Measurements from ENCODE around the gene ACSM2A.
"Not testable (repeated sequence)": the region's sequence is repeated elsewhere in the genome, so short reads cannot be mapped to it uniquely, and the experiment has no call there.

The ACSM2A gene

DNA sequence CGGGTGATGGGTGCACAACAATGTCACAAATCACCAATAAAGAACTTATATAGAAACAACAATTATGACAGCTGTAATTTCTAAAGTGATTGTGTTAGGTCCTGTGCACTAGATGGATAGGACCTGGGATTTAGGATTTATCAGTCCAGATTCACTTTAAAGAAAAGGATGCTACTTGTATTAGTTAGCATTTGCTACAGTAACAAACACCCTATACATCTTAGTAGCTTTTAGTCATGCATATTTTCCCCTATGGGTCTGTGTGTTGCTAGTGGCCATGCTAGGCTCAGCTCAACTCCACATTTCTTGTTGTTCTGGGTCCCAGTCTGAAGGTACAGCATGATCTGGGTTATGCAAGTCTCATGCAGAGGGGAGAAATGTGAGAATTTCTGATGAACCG is 7.9 kb downstream of the ACSM2A start:
- DNase-seq (ENCODE audit: low spot score), result not testable (repeated sequence)

DNA sequence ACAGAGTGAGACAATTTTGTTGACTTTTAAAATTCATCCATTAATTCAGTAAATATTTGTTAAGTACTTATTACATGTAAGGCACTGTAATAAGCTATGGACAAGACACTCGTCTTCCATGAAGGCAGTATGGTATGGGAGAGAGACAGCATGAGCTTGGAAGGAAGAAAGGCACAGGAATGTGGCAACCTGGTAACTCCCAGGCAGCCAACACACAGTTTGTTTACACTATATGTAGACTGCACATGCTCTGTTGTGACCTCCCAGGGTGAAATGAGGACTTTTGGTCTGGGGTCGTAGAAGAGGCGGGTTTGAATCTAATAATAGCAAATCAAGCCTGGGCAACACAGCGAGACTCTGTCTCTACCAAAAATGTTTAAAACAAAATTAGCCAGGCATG is 9.0 kb downstream of the ACSM2A start:
- not testable (repeated sequence) for DNase-seq (ENCODE audit: low spot score)

DNA sequence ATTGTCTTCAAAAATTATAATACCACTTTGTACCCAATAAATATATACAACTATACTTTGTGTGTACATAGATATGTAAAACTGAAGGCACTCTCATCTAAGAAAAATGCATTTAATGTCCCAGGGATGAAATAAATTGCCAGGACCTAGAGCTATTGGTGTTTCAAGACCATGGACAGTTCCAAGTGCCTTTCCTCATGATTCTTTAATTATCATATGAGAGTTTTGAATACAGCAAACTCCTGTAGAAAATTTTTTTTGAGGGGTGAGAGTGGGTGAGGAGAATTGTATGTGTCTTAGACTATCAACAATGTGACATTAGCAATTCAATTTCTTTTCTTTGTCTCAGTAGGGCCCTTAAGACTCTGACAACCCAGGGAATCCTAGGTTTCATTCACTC is 17.6 kb downstream of the ACSM2A start:
- DNase-seq (ENCODE audit: low spot score), result not testable (repeated sequence)

DNA sequence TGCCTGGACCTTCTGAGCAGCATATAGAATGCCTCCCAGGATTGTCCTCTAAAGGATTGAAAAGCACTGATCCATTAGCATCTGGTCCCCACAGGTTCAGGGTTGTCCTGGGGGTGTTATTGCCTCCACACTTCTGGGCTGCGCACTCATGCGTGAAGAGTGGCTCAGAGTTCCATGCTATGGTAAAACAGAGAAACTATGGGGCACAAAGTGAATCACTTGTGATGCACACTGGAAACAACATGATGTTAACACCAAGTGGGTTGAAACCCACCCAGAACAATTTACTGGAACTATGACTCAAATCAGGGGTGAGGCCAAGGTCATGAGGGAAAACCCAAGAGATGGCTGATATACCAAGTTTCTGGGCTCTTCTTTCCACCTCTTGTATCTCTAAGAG is 18.6 kb downstream of the ACSM2A start:
- DNase-seq (ENCODE audit: low spot score), result not testable (repeated sequence)

DNA sequence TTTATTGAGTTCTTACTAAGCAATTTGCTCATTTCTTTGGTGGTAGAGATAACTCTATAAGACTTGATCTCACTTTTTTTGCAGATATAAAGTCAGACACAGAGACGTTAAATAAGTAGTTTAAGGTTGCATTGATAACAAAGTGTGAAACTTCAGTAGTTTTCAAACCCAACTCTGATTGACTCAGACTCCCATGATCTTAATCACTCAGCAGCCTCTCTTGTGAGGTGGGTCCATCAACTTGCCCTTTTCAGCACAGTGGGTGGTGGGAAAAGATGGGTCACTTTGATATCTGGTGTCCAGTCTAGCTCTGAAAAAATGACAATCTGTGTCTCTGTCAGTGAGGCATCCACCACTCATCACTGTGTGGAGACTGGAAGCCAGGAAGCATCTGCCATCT is 19.4 kb downstream of the ACSM2A start:
- DNase-seq (ENCODE audit: low spot score), result not testable (repeated sequence)

DNA sequence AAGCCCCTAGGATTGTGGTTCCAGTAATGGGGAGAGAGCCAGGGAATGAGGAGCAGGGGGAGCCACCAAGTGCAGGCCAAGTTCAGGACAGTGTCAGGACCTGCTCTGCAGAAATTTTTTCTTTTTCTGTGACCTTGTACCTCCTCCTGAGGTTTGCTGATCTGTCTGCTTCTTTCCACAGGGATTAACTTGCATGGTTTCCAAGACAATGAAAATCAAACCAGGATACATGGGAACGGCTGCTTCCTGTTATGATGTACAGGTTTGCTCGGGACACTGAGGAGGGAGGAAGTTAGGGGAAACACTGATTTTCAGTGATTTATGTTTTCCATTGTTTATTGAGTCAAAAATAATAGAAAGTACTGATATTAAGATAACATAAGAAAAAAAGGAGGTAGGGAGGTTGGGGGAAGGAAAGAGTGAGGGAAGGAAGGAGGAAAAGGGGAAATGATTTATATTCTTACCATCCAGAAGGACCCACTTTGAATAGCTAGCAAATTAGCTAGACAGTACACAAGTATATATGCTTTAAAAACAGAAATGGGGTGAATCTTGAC is 25.9 kb downstream of the ACSM2A start:
- DNase-seq (ENCODE audit: low spot score), result not testable (repeated sequence)

DNA sequence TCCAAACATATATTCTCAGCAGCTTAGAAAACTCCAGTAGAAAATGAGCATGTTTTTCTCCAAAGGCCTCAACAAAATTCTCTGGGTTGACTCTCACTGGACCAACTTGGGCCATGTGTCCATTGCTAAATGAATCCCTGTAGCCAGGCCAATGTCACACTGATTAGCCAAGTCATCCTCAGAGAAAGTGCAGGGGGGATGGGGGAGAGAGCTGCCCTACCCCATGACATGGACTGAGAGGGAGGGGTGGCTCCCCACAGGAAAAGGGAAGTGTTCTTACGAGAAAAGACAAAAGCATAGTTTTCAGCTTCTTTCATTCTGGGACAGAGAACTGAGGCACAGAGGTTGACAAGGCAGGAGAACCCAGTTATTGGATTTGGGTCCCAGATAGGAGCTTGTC is 32.7 kb downstream of the ACSM2A start:
- DNase-seq (ENCODE audit: low spot score), result not testable (repeated sequence)

DNA sequence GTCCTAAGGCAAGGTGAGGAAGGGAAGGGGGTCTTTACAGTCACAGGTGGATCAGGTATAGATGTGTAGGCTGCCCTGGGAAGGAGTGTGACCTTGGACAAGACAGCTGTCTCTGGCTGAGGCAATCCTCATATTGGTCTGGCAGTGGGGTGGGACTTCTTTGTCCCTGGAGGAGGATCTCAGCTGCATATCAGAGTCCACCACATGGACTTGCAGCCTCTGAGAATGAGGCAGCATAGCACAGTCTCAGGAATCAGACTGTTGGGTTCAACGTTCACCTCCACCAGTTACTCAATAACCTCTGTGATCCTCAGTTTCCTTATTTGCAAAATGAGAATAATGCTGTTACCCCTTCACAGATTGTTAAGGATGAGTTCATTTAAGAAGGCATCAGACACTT is 33.4 kb downstream of the ACSM2A start:
- no peak for DNase-seq (ENCODE audit: low spot score)

DNA sequence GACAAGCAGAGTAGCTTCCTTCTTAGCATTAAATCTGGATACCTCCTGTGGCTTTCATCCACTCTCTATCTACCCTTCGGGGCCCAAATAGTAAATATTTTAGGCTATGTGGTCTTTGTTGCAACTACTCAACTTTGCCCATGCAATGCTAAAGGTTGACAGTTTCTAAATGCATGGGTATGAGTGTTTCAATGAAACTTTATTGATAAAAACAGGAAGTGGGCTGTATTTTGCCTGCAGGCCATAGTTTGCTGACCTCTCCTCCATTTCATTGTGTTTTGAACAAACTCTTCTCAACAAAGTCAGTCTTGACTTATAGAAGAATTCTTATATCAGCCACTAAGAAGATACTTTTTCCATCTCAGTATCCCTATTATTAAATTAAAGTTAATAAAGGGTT is 34.1 kb downstream of the ACSM2A start:
- DNase-seq (ENCODE audit: low spot score), result no peak

DNA sequence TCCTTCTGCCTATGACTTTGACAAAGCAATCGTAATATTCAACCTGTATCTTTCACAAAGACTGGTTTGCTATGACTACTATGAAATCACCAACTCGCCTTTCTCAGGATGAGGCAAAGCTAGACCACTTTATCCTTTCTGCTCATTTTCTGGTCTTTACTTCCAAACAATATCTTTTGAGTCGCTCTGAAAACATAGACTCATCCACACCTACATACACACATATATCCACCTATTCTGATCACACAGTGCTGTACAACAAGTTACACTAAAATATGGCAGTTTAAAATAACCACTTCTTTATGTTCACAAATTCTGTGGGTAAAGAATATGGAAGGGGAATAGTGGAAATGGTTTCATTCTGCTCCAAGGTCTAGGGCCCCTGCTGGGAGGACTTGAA is 39.7 kb downstream of the ACSM2A start:
- DNase-seq (ENCODE audit: low spot score), result not testable (repeated sequence)

DNA sequence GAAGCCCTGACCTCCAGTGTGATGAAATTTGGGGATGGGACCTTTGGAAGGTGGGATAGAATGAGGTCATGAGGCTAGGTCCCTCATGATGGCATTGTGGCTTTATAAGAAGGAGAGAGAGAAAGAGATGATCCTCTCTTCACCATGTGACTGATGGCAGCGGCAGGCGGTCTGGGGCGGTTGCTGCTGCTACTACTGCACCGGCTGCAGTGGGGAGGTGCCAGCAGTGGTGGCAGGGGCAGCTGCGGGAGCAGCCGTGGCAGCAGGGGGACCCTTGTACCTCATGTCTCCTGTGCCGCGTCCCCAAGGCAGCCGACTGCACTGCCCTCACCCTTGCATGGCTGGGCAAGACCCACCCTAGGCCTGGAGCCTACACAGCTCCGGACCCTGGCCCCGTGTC is 40.1 kb downstream of the ACSM2A start:
- not testable (repeated sequence) for DNase-seq (ENCODE audit: low spot score)

DNA sequence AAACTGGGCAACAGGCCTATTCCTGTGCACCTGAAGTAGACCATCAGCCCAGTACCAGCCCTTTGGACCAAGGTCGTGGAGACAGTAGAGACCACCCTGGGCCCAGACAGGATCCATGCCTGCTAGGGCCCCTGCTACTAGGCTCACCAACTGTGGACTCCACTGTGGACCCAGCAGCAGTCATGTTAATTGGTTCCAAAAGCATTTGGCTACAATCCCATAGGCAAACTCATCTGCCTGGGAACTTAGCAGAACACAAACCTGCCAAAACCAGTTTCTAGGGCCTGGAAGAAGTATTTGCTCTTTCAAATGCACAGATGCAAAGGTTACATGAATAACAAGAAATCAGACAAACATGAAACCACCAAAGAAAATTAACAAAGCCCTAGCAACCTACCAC is 53.1 kb downstream of the ACSM2A start:
- DNase-seq (ENCODE audit: low spot score), result no peak

DNA sequence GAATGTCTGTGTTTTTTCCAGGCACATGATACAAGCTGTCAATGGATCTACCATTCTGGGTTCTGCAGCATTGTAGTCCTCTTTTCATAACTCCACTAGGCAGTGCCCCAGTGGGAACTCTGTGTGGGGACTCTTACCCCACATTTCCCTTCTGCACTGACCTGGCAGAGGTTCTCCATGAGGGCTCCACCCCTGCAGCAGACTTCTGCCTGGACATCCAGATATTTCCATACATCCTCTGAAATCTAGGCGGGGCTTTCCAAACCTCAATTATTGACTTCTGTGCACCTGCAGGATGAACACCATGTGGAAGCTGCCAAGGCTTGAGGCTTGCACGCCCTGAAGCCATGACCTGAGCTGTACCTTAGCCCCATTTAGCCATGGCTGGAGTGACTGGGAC is 56.0 kb downstream of the ACSM2A start:
- no peak for DNase-seq (ENCODE audit: low spot score)

DNA sequence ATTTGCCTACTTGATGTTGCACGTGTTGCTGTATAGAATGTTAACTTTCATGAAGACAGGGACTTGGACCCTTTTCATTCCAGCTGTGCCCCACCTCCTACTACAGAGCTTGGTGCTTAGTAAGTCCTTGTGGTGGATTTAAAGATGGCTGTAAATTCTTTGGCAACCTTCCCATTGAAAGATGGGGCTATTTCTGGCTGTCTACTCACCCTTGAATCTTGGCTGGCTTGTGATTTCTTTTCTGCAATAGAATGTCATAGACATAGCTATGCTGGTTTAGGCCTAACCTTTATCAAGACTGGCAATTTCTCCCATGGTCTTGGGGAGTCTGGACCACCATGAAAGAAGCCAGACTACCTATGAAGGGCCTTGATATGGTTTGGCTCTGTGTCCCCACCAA is 59.0 kb downstream of the ACSM2A start:
- DNase-seq (ENCODE audit: low spot score), result peak; percentile 71

DNA sequence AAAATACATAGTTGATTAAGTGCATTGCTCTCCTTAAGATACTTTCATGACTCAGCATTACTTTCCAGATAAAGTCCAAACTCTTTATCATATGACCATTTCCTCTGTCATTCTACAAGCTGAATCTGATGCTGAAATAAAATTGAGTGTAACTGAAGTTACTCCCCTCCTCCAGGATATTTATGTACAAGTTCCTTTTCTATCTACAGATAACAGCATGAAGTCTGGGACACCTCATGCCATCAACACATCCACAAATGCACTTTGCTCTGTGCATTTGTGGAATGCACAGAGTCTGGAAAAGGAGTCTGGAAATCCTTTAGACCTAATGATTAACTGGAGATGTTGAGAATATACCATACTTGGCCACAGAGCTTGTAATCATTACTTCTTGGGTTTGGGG is 64.4 kb downstream of the ACSM2A start:
- peak; percentile 57 for DNase-seq (ENCODE audit: low spot score)

DNA sequence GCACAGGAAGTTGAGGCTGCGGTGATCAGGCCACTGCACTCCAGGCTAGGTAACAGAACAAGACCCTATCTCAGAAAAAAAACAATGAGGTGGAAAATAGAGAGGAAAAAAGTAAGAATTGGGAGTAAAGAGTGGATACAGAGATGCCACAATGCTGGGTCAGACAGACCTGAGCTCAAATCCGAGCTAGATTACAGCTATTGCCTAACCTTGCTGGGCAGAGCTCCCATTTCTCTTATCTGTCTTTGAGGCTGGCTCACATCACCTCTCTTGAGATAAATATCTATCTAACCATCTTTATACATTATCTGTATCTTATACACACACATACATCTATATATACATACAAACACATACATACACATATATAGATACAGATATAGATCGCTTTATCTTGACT is 65.8 kb downstream of the ACSM2A start:
- DNase-seq (ENCODE audit: low spot score), result no peak

DNA sequence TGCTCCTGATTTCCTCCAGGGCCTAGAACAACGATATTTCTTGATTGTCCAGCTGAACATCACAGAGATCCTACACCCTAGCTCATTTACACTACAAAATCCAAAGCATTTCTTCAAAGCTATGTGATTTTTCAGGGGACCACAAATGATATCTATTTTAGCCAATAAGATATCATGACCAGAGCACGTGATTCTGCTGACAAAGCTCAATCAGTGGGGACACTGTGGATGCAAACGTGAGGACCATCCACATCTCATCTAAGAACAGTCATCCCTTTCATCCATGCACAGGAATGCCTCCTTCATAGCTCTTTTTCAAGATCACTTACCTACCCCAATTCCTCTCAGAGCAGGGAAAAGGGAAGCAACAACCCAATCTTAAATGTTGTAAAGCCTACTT is 67.9 kb downstream of the ACSM2A start:
- no peak for DNase-seq (ENCODE audit: low spot score)

DNA sequence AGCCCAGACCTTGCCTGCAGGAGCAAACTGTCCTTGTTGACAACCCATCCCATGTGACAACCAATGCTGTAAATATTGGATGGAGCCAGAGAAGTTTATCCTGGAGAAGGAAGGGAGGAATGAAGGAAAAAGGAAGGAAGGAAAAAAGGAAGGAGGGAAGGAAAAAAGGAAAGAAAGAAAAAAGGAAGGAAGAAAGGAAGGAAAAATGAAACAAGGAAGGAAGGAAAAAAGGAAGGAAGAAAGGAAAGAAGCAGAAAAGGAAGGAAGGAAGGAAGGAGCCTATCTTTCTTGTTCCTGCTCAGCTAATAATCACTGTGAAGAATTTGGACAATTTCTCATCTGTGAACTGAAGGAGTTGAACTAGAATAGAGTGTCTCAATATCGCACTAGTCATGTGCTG is 68.8 kb downstream of the ACSM2A start:
- no peak for DNase-seq (ENCODE audit: low spot score)

DNA sequence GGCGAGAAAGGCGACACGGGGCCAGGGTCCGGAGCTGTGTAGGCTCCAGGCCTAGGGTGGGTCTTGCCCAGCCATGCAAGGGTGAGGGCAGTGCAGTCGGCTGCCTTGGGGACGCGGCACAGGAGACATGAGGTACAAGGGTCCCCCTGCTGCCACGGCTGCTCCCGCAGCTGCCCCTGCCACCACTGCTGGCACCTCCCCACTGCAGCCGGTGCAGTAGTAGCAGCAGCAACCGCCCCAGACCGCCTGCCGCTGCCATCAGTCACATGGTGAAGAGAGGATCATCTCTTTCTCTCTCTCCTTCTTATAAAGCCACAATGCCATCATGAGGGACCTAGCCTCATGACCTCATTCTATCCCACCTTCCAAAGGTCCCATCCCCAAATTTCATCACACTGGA is 80.5 kb downstream of the ACSM2A start:
- DNase-seq (ENCODE audit: low spot score), result not testable (repeated sequence)

DNA sequence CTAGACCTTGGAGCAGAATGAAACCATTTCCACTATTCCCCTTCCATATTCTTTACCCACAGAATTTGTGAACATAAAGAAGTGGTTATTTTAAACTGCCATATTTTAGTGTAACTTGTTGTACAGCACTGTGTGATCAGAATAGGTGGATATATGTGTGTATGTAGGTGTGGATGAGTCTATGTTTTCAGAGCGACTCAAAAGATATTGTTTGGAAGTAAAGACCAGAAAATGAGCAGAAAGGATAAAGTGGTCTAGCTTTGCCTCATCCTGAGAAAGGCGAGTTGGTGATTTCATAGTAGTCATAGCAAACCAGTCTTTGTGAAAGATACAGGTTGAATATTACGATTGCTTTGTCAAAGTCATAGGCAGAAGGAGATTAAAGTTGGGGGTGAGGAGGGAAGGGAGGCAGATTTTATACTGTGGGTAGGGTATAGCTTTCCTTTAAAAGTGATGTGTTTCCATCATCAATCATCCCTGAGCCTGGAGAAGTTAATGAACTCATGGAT is 81.0 kb downstream of the ACSM2A start:
- DNase-seq (ENCODE audit: low spot score), result not testable (repeated sequence)

DNA sequence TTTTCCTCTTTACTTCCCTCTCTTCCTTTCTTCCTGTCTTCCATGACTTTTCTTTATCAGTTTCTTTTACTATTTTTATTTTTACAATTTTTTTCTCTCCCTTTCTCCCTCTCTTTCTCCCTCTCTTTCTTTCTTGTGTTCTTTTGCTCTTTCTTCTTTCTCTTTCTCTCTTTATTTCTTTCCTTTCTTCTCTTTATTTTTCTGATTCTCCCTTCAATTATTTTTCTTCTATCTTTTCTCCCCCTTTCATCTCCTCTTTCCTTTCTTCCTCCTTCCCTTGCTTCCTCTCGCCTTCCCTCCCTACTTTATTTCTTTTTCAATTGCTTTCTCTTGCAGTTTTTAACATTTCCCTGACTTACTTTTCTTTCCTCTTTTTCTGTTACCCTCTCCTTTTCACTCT is 85.3 kb downstream of the ACSM2A start:
- DNase-seq (ENCODE audit: low spot score), result not testable (repeated sequence)
